Activated naive CD8-positive, alpha-beta T cell treated with anti-CD3 and anti-CD28 coated beads, Interleukin-2, amount 50 U/mL, for 24 hours (primary cell): ENCODE results near the gene PLEKHH1.
"Not testable (repeated sequence)": the region's sequence is repeated elsewhere in the genome, so short reads cannot be mapped to it uniquely, and the experiment has no call there.

ENCODE experiments used
- ATAC-seq: fragments of 150-1000 bp; cut with Tn5 transposase; one replicate; pipeline ENCODE4 v1.10.0; 2021
- DNase-seq: peaks from one replicate; pipeline ENCODE4 v3.0.0; 2021
- H3K27ac Mint-ChIP-seq: one replicate; pipeline ENCODE4 v1.8.0; 2021; ENCODE audit warnings: mild to moderate bottlenecking, mixed read lengths
- H3K27me3 Mint-ChIP-seq: one replicate; pipeline ENCODE4 v1.8.0; 2021; ENCODE audit warnings: mixed read lengths
- H3K36me3 Mint-ChIP-seq: one replicate; pipeline ENCODE4 v1.8.0; 2021; ENCODE audit warnings: low read depth, mixed read lengths
- H3K4me1 Mint-ChIP-seq: one replicate; pipeline ENCODE4 v1.8.0; 2021; ENCODE audit warnings: mixed read lengths
- H3K4me3 Mint-ChIP-seq: one replicate; pipeline ENCODE4 v1.8.0; 2021; ENCODE audit warnings: mild to moderate bottlenecking, moderate library complexity, mixed read lengths
- H3K9me3 Mint-ChIP-seq: one replicate; pipeline ENCODE4 v1.8.0; 2021; ENCODE audit warnings: mixed read lengths

The PLEKHH1 gene

DNA sequence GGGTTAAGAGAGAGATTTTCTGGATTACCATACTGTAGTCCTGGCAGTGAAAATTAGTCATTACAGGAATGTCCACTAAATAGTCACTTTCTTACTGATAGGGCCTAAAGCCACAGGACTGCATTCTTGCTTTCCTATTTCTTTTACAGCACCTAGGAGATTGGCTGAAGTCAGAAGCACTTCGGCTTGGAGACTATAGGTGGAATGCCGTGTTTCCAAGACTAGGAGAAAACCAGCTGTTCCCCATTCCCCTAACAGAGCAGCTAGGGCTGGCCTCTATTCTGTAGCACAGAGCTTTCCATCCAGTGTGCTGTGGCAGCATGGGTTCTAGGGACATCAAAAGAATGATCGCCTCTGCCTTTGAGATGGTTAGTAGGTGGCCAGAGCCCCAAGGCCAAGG, 51.9 kb downstream of the PLEKHH1 start:
- DNase-seq (no peak), ATAC-seq (no peak)
- H3K4me3 Mint-ChIP-seq = no peak overlapping the region
- H3K4me1 Mint-ChIP-seq = no peaks in the 10 kb centered on the region
- no peaks in the 10 kb centered on the region for H3K9me3 Mint-ChIP-seq
- no peaks in the 10 kb centered on the region for H3K27me3 Mint-ChIP-seq
- no peak overlapping the region for H3K27ac Mint-ChIP-seq
- peaks cover 4% of the 10 kb centered on the region for H3K36me3 Mint-ChIP-seq

DNA sequence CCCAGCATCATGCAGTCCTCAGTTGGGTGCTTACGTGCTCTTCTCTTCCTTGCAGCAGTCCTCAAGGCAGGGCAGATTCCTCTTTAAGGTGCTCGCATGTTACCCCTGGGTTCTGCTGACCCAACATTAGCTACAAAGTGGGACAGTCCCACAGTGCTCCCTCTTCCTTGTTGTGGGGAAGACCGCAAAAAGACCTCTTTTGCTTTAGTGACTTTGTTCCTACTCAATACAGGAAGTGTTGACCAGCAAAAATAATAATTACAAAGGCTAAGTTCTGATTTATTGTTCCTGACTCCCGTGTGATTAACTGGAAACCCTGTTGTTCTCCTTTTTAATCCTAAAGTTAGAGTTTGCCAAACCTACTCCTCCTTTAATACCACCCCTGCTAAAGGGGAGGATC, 53.3 kb downstream of the PLEKHH1 start:
- H3K4me1 Mint-ChIP-seq = no peaks in the 10 kb centered on the region
- no peaks in the 10 kb centered on the region for H3K9me3 Mint-ChIP-seq
- H3K4me3 Mint-ChIP-seq = no peak overlapping the region
- H3K36me3 Mint-ChIP-seq = peaks cover 4% of the 10 kb centered on the region
- no peak for ATAC-seq
- H3K27me3 Mint-ChIP-seq = no peaks in the 10 kb centered on the region
- DNase-seq = no peak
- no peak overlapping the region for H3K27ac Mint-ChIP-seq

DNA sequence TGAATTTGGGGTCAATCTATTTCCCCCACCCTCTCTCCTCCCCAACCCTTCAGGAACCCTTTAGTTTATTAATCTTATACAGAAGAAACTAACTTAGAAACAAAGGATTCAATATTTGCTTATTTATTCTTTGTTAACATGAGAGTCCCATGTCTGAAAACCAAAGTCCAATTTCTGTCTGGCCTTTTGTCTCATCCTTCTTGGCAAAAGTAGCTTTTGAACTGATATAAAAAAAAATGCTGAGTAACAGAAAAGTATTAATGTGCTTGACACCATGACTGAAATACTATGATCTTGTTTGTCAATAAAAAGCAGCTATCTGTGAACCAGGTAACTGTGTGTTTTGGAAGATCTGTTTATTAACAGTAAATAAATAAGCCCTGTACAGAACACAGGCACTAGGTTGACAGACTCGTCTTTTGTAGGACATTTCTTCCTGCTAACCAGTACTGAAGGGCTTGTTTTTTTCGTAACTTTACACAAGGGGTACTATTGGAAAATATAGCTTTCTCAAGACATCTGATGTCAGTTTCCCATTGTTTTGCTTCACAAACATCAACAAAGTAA, 56.2 kb downstream of the PLEKHH1 start:
- no peak overlapping the region for H3K4me3 Mint-ChIP-seq
- no peaks in the 10 kb centered on the region for H3K27me3 Mint-ChIP-seq
- no peaks in the 10 kb centered on the region for H3K9me3 Mint-ChIP-seq
- DNase-seq (no peak), ATAC-seq (no peak)
- peaks cover 14% of the 10 kb centered on the region for H3K36me3 Mint-ChIP-seq
- H3K4me1 Mint-ChIP-seq = no peaks in the 10 kb centered on the region
- H3K27ac Mint-ChIP-seq = no peak overlapping the region

DNA sequence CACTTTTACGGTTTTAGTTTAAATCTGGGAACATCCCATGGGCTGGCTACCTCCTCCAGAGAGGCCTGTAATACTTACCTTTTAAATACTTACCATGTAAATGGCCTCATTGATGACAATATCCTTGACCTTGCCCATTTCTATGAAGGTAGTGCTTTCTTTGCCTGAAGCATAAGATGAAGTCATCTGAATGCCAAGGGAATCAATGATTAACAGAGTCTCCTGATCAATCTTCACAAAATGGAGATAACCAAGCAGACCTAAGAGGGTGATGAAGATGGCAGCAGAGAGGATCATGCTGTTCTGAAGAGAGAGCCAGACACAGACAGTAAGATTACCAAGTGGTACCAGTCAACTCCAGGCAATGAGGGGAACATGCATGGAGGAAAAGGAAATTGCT, 60.6 kb downstream of the PLEKHH1 start:
- not testable (repeated sequence) for H3K4me3 Mint-ChIP-seq, H3K27me3 Mint-ChIP-seq, DNase-seq, ATAC-seq, H3K27ac Mint-ChIP-seq, H3K9me3 Mint-ChIP-seq
- H3K4me1 Mint-ChIP-seq = peaks cover 16% of the 10 kb centered on the region
- H3K36me3 Mint-ChIP-seq = peaks cover 17% of the 10 kb centered on the region

DNA sequence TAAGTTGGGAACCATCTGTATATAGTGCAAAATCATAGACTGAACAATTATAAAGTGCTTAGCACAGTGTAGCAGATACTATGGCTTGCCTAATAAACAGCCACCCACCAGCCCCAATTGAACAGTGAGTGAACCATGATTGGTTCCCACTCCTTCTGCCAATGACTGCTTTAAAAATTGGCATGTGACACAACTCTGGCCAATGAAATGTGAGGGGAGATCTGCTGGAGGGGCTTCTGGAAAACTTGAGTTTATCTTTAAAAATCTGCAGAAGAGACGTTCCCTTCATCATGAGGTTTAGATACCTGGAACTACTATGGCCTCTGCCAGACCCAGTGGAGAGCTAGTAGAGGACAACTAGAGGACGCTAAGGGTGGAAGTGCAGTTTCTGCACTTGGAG, 62.3 kb downstream of the PLEKHH1 start:
- DNase-seq (no peak), ATAC-seq (no peak)
- Mint-ChIP-seq H3K36me3 (peaks cover 17% of the 10 kb centered on the region), H3K4me1 (peaks cover 30% of the 10 kb centered on the region), H3K27ac (no peak overlapping the region), H3K9me3 (no peaks in the 10 kb centered on the region), H3K27me3 (no peaks in the 10 kb centered on the region), H3K4me3 (no peak overlapping the region)

DNA sequence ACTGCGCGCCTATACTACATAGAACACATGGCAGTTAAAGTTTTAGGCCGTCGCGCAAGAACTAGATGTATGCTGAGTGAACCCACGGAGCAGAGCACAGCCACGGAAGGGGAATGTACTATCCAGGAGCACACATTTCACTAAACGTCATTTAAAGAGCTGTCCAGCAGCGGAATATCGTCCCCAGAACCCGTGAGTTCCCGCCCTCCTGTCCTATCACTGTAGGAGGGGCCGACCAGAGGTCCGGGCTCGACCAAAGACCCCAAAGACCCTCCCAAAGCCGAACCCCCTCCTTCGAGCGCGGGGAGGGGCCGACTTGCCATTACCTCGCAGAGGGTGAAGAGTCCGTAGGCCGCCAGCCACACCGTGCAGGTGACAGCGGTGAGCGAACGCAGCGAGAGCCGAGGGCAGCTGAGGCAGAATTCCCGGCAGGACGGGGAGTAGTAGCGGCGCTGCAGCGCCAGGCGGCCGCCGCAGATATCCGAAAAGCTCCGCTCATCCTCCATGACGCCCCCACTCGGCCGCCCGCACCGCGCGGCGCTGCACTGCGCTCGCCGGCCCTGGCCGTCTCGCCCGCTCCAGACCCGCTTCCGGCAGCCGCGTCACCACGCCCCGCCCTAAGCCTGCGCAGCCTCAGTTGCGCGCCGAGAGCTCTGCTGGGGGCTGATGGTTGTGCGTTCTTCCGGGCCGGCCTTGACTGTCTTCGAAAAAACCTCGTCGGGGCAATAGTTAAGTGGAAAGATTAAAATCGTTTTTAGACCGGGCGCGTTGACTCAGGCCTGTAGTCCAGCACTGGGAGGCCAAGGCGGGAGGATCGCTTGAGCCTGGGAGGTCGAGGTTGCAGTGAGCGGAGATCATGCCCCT, 66.8 kb downstream of the PLEKHH1 start, which contains the start of gene PIGH:
PIGH (minus strand) TSS at position 571 of the 864 bp plus-strand sequence; CDS start at position 506, 65 bp downstream.
- Mint-ChIP-seq H3K27me3 (no peaks in the 10 kb centered on the region), H3K4me3 (peak within 1 kb of the TSS; percentile 99), H3K36me3 (peaks cover 7% of the 10 kb centered on the region), H3K4me1 (peaks cover 39% of the 10 kb centered on the region), H3K9me3 (peaks cover 6% of the 10 kb centered on the region), H3K27ac (peak within 1 kb of the TSS; percentile 95)
- ATAC-seq = peak; percentile 99
- peak; percentile 97 for DNase-seq

DNA sequence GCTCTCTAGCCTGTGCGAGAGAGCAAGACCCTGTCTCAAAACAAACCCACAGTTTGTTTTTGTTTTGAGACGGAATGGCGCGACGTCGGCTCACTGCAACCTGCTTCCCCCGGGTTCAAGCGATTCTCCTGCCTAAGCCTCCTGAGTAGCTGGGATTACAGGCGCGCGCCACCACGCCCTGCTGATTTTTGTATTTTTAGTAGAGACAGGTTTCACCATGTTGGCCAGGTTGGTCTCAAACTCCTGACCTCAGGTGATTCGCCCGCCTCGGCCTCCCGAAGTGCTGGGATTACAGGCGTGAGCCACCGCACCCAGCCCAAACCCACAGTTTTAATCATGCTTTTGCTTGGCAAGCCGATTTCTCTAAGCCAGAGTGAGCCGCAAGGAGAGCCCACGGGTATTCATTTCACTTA, 67.5 kb downstream of the PLEKHH1 start:
- ATAC-seq, H3K9me3 Mint-ChIP-seq, DNase-seq, H3K36me3 Mint-ChIP-seq, H3K27me3 Mint-ChIP-seq: not testable (repeated sequence)
- Mint-ChIP-seq H3K27ac (peak overlapping the region; percentile 95), H3K4me3 (peak overlapping the region; percentile 99), H3K4me1 (peaks cover 39% of the 10 kb centered on the region)

DNA sequence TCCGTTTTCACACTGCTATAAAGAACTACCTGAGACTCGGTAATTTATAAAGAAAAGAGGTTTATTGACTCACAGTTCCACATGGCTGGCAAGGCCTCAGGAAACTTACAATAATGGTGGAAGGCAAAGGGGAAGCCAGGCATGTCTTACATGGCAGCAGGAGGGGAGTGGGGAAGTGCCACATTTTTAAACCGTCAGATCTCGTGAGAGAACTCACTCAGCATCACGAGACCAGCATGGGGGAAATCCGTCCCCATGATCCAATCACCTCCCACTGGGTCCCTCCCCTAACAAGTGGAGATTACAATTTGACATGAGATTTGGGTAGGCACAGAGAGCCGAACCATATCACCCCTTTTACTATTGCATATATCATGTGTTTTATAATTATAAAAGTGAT, 69.0 kb downstream of the PLEKHH1 start:
- ATAC-seq (no peak), DNase-seq (no peak)
- Mint-ChIP-seq H3K27ac (no peak overlapping the region), H3K9me3 (peaks cover 6% of the 10 kb centered on the region), H3K4me3 (no peak overlapping the region), H3K4me1 (peaks cover 37% of the 10 kb centered on the region), H3K36me3 (peaks cover 3% of the 10 kb centered on the region), H3K27me3 (no peaks in the 10 kb centered on the region)

DNA sequence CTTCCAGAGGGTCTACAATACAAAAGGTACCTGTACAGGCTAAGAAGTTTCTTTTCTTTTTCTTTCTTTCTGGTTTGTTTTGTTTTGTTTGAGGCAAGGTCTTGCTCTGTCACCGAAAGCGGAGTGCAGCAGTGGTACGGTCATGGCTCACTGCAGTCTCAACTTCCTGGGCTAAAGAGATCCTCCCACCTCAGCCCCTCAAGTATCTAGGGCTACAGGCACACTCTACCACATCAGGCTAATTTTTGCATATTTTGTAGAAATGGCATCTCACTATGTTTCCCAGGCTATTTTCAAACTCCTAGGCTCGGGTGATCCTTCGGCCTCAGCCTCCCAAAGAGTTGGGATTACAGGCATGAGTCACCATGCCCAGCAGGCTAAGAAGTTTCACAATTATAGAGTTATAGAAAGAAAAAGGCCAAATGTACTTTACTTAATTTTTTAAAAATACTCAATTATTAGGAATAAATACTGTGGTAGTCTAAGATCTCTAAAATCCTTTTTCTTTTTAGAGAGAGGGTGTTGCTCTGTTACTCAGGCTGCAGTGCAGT, 70.0 kb downstream of the PLEKHH1 start:
- no peak for DNase-seq
- Mint-ChIP-seq H3K4me1 (peaks cover 28% of the 10 kb centered on the region), H3K9me3 (peaks cover 6% of the 10 kb centered on the region), H3K27me3 (no peaks in the 10 kb centered on the region), H3K4me3 (no peak overlapping the region), H3K36me3 (peaks cover 3% of the 10 kb centered on the region), H3K27ac (no peak overlapping the region)
- ATAC-seq = no peak

DNA sequence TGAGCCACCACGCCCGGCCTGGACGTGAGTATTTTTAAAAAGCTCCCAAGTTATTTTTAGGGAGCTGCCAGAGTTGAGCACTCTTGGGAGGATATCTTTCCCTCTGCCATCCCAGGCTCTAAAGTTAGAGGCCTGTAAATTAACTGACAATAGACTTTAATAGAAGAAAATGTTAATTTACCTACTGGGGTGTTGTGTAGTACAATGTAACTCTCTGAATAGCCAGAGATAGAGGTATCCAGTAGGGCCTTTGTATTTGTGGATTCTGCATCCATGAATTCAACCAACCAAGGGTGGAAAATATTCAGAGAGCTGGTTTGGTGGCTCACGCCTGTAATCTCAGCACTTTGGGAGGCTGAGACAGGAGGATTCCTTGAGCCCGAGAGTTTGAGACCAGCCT, 74.6 kb downstream of the PLEKHH1 start:
- no peaks in the 10 kb centered on the region for H3K9me3 Mint-ChIP-seq
- H3K4me1 Mint-ChIP-seq = peaks cover 9% of the 10 kb centered on the region
- H3K36me3 Mint-ChIP-seq = no peaks in the 10 kb centered on the region
- ATAC-seq (no peak), DNase-seq (no peak)
- H3K27ac Mint-ChIP-seq = no peak overlapping the region
- no peak overlapping the region for H3K4me3 Mint-ChIP-seq
- H3K27me3 Mint-ChIP-seq = no peaks in the 10 kb centered on the region

DNA sequence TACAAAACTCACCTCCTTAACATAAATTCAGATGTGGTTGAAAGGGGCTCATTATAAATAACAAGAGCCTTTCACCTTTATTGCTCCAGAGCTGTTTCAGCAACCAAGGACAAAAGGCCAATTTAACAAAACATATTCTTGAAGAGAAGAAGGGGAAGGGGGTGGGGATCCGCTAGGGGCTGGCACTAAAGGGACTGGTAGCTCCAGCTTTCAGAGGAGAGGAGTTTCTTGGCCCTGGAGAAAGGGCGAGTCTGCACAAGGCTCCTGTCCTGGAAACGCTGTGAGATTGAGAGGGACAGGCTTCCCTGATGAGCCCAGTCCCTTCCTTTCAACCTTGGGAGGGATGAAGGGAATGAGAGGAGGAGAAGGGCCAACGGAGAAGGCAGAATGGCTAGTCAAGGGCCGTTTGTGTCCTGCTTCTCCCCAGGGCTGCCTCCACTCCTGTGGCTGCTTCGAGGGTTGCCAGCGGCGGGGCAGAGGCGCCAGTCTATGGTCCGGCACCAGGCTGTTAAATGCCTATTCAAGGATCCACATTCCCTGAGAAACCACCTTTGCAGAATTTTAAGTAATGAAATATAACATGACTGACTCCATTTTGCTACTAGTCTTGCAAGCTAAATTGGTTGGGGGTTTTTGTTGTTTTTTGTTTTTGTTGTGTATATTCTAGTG, 76.7 kb downstream of the PLEKHH1 start:
- Mint-ChIP-seq H3K4me3 (no peak overlapping the region), H3K27me3 (no peaks in the 10 kb centered on the region), H3K4me1 (peaks cover 9% of the 10 kb centered on the region), H3K27ac (no peak overlapping the region), H3K36me3 (no peaks in the 10 kb centered on the region), H3K9me3 (no peaks in the 10 kb centered on the region)
- DNase-seq = no peak
- no peak for ATAC-seq

DNA sequence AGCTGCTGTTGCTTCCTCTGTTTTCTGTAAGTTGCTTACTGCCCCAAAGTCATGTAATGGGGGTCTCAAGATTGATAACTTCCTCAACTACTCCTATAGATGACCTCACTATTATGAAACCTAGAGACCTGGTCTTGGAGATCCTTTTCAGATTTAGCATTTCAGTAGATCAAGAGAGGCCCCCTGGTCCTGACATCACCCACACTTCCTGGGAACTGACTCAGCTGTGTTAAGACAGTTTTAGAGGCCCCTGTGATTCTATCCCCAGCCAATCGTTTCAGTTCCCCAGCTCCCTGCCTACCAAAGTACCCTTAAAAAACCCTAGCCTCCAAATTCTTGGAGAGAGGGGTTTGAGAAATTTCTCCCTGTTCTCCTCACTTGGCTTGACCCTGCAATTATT, 77.4 kb downstream of the PLEKHH1 start:
- Mint-ChIP-seq H3K36me3 (no peaks in the 10 kb centered on the region), H3K9me3 (no peaks in the 10 kb centered on the region), H3K27me3 (no peaks in the 10 kb centered on the region), H3K4me3 (no peak overlapping the region), H3K27ac (no peak overlapping the region), H3K4me1 (peaks cover 9% of the 10 kb centered on the region)
- ATAC-seq = peak; percentile 78
- DNase-seq = no peak

DNA sequence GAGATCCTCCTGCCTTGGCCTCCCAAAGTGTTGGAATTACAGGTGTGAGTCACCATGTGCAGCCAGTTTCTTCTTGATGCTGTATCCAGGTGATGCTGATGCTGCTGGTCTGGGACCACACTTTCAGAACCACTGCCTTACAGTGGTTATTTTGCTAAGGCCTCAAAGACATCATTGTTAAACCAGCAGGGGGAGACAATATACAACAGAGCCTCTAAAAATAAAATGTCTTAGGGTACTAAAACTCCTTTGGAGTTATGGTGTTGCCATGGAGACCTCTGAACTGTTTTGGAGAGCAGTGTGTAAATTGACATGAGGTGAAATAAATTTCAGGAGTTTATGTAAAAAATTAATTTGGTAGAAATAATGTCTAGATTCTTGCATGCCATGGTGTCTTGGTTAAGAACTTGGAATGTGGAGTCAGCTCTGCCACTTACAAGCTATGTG, 85.5 kb downstream of the PLEKHH1 start:
- Mint-ChIP-seq H3K4me1 (peaks cover 30% of the 10 kb centered on the region), H3K9me3 (no peaks in the 10 kb centered on the region), H3K27ac (peak overlapping the region; percentile 77), H3K36me3 (no peaks in the 10 kb centered on the region), H3K27me3 (peaks cover 12% of the 10 kb centered on the region), H3K4me3 (peak overlapping the region; percentile 80)
- peak; percentile 50 for ATAC-seq
- DNase-seq = peak; percentile 12

DNA sequence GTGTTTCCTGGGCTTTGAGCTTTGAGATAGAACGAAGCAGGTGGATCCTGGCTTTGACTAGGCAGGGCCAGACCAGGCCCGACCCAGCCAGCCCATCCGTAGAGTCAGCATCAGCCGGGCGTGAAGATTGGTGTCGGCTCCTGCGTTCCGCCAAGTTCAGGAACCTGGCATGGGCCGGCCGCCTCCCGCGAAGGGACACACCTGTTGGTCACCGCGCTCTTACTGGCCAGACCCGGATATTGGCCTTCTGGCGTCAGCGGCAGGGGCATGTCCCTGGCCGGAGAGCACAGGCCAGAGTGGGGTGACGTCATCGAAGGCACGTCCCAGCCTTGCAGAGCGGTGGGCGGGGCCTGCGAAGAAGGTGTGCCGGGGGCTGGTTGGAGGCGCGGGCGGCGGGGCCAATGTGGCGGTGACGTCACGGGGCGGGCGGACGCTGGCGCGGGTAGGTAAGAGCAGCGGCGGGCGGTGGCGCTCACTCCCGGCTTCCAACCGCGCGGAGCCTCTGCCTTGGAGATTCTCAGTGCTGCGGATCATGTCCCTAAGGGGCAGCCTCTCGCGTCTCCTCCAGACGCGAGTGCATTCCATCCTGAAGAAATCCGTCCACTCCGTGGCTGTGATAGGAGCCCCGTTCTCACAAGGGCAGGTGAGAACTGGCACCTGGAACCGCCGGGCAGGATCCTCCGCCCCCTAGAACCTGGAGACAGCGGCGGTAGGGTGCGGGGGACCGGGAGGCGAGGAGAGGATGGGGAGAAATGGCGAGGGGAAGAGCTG, 86.5 kb downstream of the PLEKHH1 start, which contains the start of gene ARG2:
ARG2 (plus strand) TSS at position 475 of the 771 bp plus-strand sequence; CDS start at position 533, 58 bp downstream.
- peak within 1 kb of the TSS; percentile 80 for H3K4me3 Mint-ChIP-seq
- peak; percentile 98 for DNase-seq
- peak; percentile 93 for ATAC-seq
- H3K27ac Mint-ChIP-seq = peak within 1 kb of the TSS; percentile 77
- no peaks in the 10 kb centered on the region for H3K9me3 Mint-ChIP-seq
- no peaks in the 10 kb centered on the region for H3K36me3 Mint-ChIP-seq
- peaks cover 30% of the 10 kb centered on the region for H3K4me1 Mint-ChIP-seq
- H3K27me3 Mint-ChIP-seq = peaks cover 12% of the 10 kb centered on the region
